IMR-90 (cell line): Measurements from ENCODE around the gene GPR89A. TPM values are rescaled to one million over a fixed set of nuclear protein-coding genes. Genes with fewer than 3 reads are reported as not detected.
A peak's percentile ranks its signal among the peaks of the same experiment; 100 is the strongest.

Experiments used
- ATAC-seq: fragments of 200-7000 bp; cut with Tn5 transposase; 2 replicates; pipeline ENCODE4 v1.9.1; 2020; ENCODE audit warnings: low read depth, mild to moderate bottlenecking, moderate library complexity
- BruUV-seq: library from RNA; stranded (reverse); fragments of 400-500 nt; replicated peaks from 2 replicates; lab custom pipeline; 2021; lab: Mats Ljungman, UMichigan
- CTCF ChIA-PET: fragments of 300-600 bp; formaldehyde crosslinking; extraction: SDS; loops from one replicate; lab custom pipeline; 2021; ENCODE audit warnings: antibody characterized with exemption; lab: Yijun Ruan, JAX
- POLR2A ChIA-PET: fragments of 300-600 bp; sonication (Branson Sonifier 250); formaldehyde crosslinking; loops from one replicate; lab custom pipeline; 2022; ENCODE audit warnings: antibody characterized with exemption; ENCODE audit not compliant: unreplicated experiment; lab: Charles Lee
- DNase-seq: peaks from one replicate; pipeline ENCODE4 v3.0.0; 2013
- H2AFZ ChIP-seq: replicated peaks from 2 replicates; pipeline ENCODE3; 2013; ENCODE audit warnings: low read length, mild to moderate bottlenecking; ENCODE audit not compliant: poor library complexity
- H2AK5ac ChIP-seq: 2 replicates; pipeline ENCODE4 v1.6.1; 2013; ENCODE audit warnings: low read depth, low read length, inconsistent platforms
- H2AK9ac ChIP-seq: replicated peaks from 2 replicates; pipeline ENCODE3; 2013; ENCODE audit warnings: mild to moderate bottlenecking, low read depth, low read length, moderate library complexity; ENCODE audit not compliant: poor library complexity
- H2BK120ac ChIP-seq: 2 replicates; pipeline ENCODE4 v1.6.1; 2013; ENCODE audit warnings: low read depth, low read length, inconsistent platforms
- H2BK15ac ChIP-seq: 3 replicates; pipeline ENCODE4 v1.6.1; 2013; ENCODE audit warnings: low read depth, low read length, inconsistent platforms
- H2BK20ac ChIP-seq: 2 replicates; pipeline ENCODE4 v1.6.1; 2013; ENCODE audit warnings: low read depth, mild to moderate bottlenecking, inconsistent platforms, low read length, moderate library complexity
- H2BK5ac ChIP-seq: 2 replicates; pipeline ENCODE4 v1.6.1; 2013; ENCODE audit warnings: mild to moderate bottlenecking, low read depth, low read length, inconsistent platforms; ENCODE audit not compliant: poor library complexity, severe bottlenecking
- H3K14ac ChIP-seq: replicated peaks from 2 replicates; pipeline ENCODE4 v1.6.1; 2013; ENCODE audit warnings: low read depth, low read length, inconsistent platforms
- H3K18ac ChIP-seq: 2 replicates; pipeline ENCODE4 v1.6.1; 2013; ENCODE audit warnings: low read depth, low read length, control low read depth
- H3K23ac ChIP-seq: 2 replicates; pipeline ENCODE4 v1.6.1; 2013; ENCODE audit warnings: low read depth, low read length, inconsistent platforms
- H3K27ac ChIP-seq: 2 replicates; pipeline ENCODE4 v1.5.1; 2013; ENCODE audit warnings: mild to moderate bottlenecking, control low read depth, low read length; ENCODE audit not compliant: insufficient read depth
- H3K27me3 ChIP-seq: 2 replicates; pipeline ENCODE4 v1.6.1; 2013; ENCODE audit warnings: low read length; ENCODE audit not compliant: control insufficient read depth, insufficient read depth
- H3K36me3 ChIP-seq: 2 replicates; pipeline ENCODE4 v1.6.1; 2013; ENCODE audit warnings: low read length, mixed read lengths; ENCODE audit not compliant: control insufficient read depth, insufficient read depth
- H3K4ac ChIP-seq: 2 replicates; pipeline ENCODE4 v1.6.1; 2013; ENCODE audit warnings: low read depth, low read length, inconsistent platforms
- H3K4me1 ChIP-seq: 2 replicates; pipeline ENCODE4 v1.6.1; 2013; ENCODE audit warnings: low read length, mixed read lengths; ENCODE audit not compliant: control insufficient read depth, insufficient read depth
- H3K4me2 ChIP-seq: 2 replicates; pipeline ENCODE4 v1.6.1; 2013; ENCODE audit warnings: low read depth, mild to moderate bottlenecking, control low read depth, low read length, moderate library complexity
- H3K4me3 ChIP-seq: 2 replicates; pipeline ENCODE4 v1.5.1; 2013; ENCODE audit warnings: low read depth, mild to moderate bottlenecking, control low read depth, low read length, moderate library complexity; ENCODE audit not compliant: insufficient read depth
- H3K56ac ChIP-seq: 2 replicates; pipeline ENCODE4 v1.6.1; 2013; ENCODE audit warnings: low read length, inconsistent platforms; ENCODE audit not compliant: insufficient read depth; ENCODE audit errors: extremely low read depth
- H3K79me1 ChIP-seq, 2 experiments: 2 replicates each; pipeline ENCODE4 v1.6.1; 2013; ENCODE audit warnings: low read length in 2 of 2, inconsistent platforms in 1 of 2, low read depth in 1 of 2
- H3K9ac ChIP-seq: 2 replicates; pipeline ENCODE4 v1.6.1; 2013; ENCODE audit warnings: low read depth, low read length, control low read depth
- H3K9me1 ChIP-seq: 2 replicates; pipeline ENCODE4 v1.6.1; 2013; ENCODE audit warnings: low read length, inconsistent platforms; ENCODE audit not compliant: insufficient read depth
- H3K9me3 ChIP-seq: 2 replicates; pipeline ENCODE4 v1.6.1; 2013; ENCODE audit warnings: low read length; ENCODE audit not compliant: control insufficient read depth, insufficient read depth
- H4K20me1 ChIP-seq: 2 replicates; pipeline ENCODE4 v1.6.1; 2013; ENCODE audit warnings: low read length, inconsistent platforms; ENCODE audit not compliant: insufficient read depth
- H4K5ac ChIP-seq: 2 replicates; pipeline ENCODE4 v1.6.1; 2013; ENCODE audit warnings: mild to moderate bottlenecking, low read depth, low read length, control low read depth
- H4K8ac ChIP-seq, 2 experiments: 2 replicates each; pipeline ENCODE4 v1.6.1; 2013; ENCODE audit warnings: low read depth in 2 of 2, low read length in 2 of 2, control low read depth in 1 of 2, inconsistent platforms in 1 of 2
- H4K91ac ChIP-seq: 2 replicates; pipeline ENCODE4 v1.6.1; 2013; ENCODE audit warnings: low read depth, low read length, inconsistent platforms; ENCODE audit not compliant: insufficient read depth
- CEBPB ChIP-seq: IDR thresholded peaks from 2 replicates; pipeline ENCODE4 v1.6.1; 2012; ENCODE audit warnings: low read depth, low read length, improper control_type of control experiment
- FOS ChIP-seq: fragments of 150-350 bp; IDR thresholded peaks from 2 replicates; pipeline ENCODE4 v1.6.1; 2016; ENCODE audit warnings: low read depth, low read length
- MAZ ChIP-seq: IDR thresholded peaks from 2 replicates; pipeline ENCODE4 v1.6.1; 2012; ENCODE audit warnings: low read depth, mild to moderate bottlenecking, low read length, improper control_type of control experiment, moderate library complexity, borderline replicate concordance
- NFE2L2 ChIP-seq: fragments of 150-350 bp; IDR thresholded peaks from 2 replicates; pipeline ENCODE4 v1.6.1; 2016; ENCODE audit warnings: low read depth, mild to moderate bottlenecking, low read length
- POLR2A ChIP-seq: IDR thresholded peaks from 2 replicates; pipeline ENCODE4 v1.6.1; 2012; ENCODE audit warnings: mild to moderate bottlenecking, low read depth, low read length
- RAD21 ChIP-seq: IDR thresholded peaks from 2 replicates; pipeline ENCODE4 v1.6.1; 2012; ENCODE audit warnings: low read length, improper control_type of control experiment
- RCOR1 ChIP-seq: IDR thresholded peaks from 2 replicates; pipeline ENCODE4 v1.6.1; 2012; ENCODE audit warnings: mild to moderate bottlenecking, low read length, improper control_type of control experiment; ENCODE audit not compliant: insufficient replicate concordance
- WGBS, 2 experiments: methylation state at CpG; one replicate each; pipeline versions ENCODE4 v1.1.5 to v1.1.7; 2013; ENCODE audit warnings: missing lambda C conversion rate in 2 of 2; ENCODE audit not compliant: insufficient read length in 1 of 2; ENCODE audit errors: extremely low coverage in 2 of 2; 5-methylcytosine and 5-hydroxymethylcytosine counted together
- dilution Hi-C: fragments of 300-500 bp; cut with HindIII; formaldehyde crosslinking; loops from one replicate; pipeline ENCODE4 v1.14.3; 2018; ENCODE audit warnings: low sequenced_read_pairs; ENCODE audit not compliant: unreplicated experiment
- in situ Hi-C: fragments of 300-500 bp; cut with MboI; formaldehyde crosslinking; loops from 3 replicates; pipeline ENCODE4 v1.14.3; 2019; ENCODE audit warnings: low sequenced_read_pairs, inconsistent platforms, mixed read lengths
- intact Hi-C: fragments of 100-400 bp; cut with micrococcal nuclease; formaldehyde crosslinking; loops from 2 replicates; pipeline ENCODE4 v1.10.0; 2022
- polyA plus RNA-seq, 3 experiments: library from polyadenylated mRNA; depleted of rRNA; stranded (reverse); fragments of >200 nt; gene quantifications; 2 replicates each; pipeline ENCODE4 v1.2.3, GENCODE V29; 2012; ENCODE audit warnings: low replicate concordance in 1 of 3
- total RNA-seq: library from RNA; depleted of rRNA; stranded (reverse); fragments of >200 nt; gene quantifications from 2 replicates; pipeline ENCODE4 v1.2.3, GENCODE V29; 2012
- TF ChIP-seq, protein P1 (sequence below): fragments of 150-350 bp; IDR thresholded peaks from 2 replicates; pipeline ENCODE4 v1.6.1; 2016; ENCODE audit warnings: low read depth, mild to moderate bottlenecking, low read length, moderate library complexity, borderline replicate concordance
- TF ChIP-seq, protein P2 (sequence below): conservative IDR thresholded peaks from 2 replicates; pipeline ENCODE4 v1.5.1; 2012; ENCODE audit warnings: mild to moderate bottlenecking, low read depth, low read length, improper control_type of control experiment
- TF ChIP-seq, protein P3 (sequence below): fragments of 150-350 bp; IDR thresholded peaks from 2 replicates; pipeline ENCODE4 v1.6.1; 2017; ENCODE audit warnings: mild to moderate bottlenecking, antibody characterized with exemption, low read length, low read depth

GPR89A gene
- total and polyA plus RNA-seq, 2 of the 4 experiments (the other 2 are of a cell fraction): 13.5 to 29.0 TPM

DNA sequence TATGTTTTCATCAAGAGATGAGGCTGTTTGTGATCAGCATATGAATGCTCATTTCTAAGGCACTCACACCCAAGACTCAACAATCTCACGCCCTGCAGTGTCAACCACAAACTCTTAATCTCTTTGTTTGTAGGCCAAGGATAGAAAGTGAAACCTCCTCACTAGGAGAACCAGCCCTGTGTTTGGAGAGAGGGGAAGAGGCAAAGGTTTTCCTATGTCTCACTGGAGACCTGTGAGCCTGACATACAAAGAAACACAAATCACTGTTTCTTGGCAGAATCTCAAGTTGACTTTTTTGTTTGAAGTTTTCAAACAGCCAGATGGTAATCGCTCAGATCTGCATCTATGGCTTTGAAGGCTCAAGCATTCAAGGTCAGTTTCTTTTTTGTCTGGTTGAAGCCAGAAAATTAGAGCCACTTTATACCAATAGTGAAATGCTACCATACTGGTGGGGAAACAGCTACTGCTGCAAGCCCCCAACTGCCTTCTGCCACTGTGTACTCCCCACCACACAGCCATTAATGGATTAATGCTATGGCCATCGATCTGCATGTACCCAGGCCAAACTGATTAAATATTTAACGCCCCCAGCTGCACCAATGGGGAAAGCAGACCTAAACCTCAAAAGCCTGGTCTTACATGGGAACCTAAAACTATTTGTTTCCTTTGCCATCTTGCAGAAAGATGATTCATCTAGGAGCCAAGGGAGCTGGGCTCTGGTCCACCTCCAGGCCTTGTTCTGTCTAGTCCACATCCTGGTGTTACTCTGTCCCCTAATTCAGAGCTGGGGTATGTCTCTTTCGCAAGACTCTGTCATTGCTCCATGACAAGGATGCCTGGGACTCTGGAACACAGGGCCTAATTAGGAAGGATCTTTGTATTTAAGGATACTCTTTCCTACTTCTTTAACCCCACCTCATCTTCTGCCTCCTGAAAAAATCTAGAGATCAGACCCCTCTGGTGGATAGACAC lies 83.1 kb downstream of the GPR89A start:
- no TSS peak for BruUV-seq
- Histone ChIP-seq H2AK5ac (no peak overlapping the region), H2AFZ (peak overlapping the region; percentile 23), H3K27me3 (no peaks in the 10 kb centered on the region), H3K36me3 (no peaks in the 10 kb centered on the region), H4K20me1 (no peaks in the 10 kb centered on the region), H2BK5ac (peak overlapping the region; percentile 76), H3K9me3 (no peaks in the 10 kb centered on the region), H4K5ac (peak overlapping the region; percentile 18; the same call in 1 of the 2 replicates), H3K9ac (peak overlapping the region; percentile 12; the same call in 1 of the 2 replicates), H2BK120ac (peak overlapping the region; percentile 28; the same call in 1 of the 2 replicates), H3K79me1 (0 out of 4 replicates have a peak, but pooled peaks cover 0 to 3% of the 10 kb centered on the region in 2 experiments), H3K4ac (peak overlapping the region; percentile 75; the same call in 1 of the 2 replicates), H4K8ac (peak overlapping the region in 1 of 2 experiments; percentile 45; a peak in 2 of 4 replicates), H3K23ac (peak overlapping the region; percentile 8), H3K18ac (peak overlapping the region; percentile 40; the same call in 1 of the 2 replicates), H3K56ac (no peak overlapping the region), H2BK15ac (no peak overlapping the region), H4K91ac (no peak overlapping the region), H2AK9ac (no peak overlapping the region), H3K9me1 (peaks cover 7% of the 10 kb centered on the region), H3K27ac (peak overlapping the region; percentile 36; the same call in 1 of the 2 replicates), H2BK20ac (peak overlapping the region; percentile 5; the same call in 1 of the 2 replicates), H3K4me2 (peak overlapping the region; percentile 74), H3K14ac (peak overlapping the region; percentile 89), H3K4me1 (peaks cover 10% of the 10 kb centered on the region; the same call in 1 of the 2 replicates), H3K4me3 (no peak overlapping the region)
- DNase-seq (peak; percentile 82), ATAC-seq (peak; percentile 80)
- in situ Hi-C loops: no loop called here
- intact Hi-C loops: no loop called here
- WGBS, 2 experiments: 100% methylated on average over 1 of the region's 5 CpGs; no CpG with 5 or more reads in 1 of the 2 experiments
- peak; percentile 39; the same call in 1 of the 2 replicates for TF ChIP-seq FOS
- TF ChIP-seq, protein P1, sequence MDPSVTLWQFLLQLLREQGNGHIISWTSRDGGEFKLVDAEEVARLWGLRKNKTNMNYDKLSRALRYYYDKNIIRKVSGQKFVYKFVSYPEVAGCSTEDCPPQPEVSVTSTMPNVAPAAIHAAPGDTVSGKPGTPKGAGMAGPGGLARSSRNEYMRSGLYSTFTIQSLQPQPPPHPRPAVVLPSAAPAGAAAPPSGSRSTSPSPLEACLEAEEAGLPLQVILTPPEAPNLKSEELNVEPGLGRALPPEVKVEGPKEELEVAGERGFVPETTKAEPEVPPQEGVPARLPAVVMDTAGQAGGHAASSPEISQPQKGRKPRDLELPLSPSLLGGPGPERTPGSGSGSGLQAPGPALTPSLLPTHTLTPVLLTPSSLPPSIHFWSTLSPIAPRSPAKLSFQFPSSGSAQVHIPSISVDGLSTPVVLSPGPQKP: no peak
- TF ChIP-seq, protein P2, sequence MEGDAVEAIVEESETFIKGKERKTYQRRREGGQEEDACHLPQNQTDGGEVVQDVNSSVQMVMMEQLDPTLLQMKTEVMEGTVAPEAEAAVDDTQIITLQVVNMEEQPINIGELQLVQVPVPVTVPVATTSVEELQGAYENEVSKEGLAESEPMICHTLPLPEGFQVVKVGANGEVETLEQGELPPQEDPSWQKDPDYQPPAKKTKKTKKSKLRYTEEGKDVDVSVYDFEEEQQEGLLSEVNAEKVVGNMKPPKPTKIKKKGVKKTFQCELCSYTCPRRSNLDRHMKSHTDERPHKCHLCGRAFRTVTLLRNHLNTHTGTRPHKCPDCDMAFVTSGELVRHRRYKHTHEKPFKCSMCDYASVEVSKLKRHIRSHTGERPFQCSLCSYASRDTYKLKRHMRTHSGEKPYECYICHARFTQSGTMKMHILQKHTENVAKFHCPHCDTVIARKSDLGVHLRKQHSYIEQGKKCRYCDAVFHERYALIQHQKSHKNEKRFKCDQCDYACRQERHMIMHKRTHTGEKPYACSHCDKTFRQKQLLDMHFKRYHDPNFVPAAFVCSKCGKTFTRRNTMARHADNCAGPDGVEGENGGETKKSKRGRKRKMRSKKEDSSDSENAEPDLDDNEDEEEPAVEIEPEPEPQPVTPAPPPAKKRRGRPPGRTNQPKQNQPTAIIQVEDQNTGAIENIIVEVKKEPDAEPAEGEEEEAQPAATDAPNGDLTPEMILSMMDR: no peak
- TF ChIP-seq, protein P3, sequence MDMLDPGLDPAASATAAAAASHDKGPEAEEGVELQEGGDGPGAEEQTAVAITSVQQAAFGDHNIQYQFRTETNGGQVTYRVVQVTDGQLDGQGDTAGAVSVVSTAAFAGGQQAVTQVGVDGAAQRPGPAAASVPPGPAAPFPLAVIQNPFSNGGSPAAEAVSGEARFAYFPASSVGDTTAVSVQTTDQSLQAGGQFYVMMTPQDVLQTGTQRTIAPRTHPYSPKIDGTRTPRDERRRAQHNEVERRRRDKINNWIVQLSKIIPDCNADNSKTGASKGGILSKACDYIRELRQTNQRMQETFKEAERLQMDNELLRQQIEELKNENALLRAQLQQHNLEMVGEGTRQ: no peak
- 0 out of 2 replicates have a peak, but pooled peaks have one; percentile 23 for TF ChIP-seq MAZ
- no peak for TF ChIP-seq NFE2L2
- TF ChIP-seq POLR2A: no peak
- TF ChIP-seq CEBPB: peak; percentile 97
- no peak for TF ChIP-seq RAD21
- no peak for TF ChIP-seq RCOR1
- ChIA-PET CTCF (no interaction called here), POLR2A (no interaction called here)
- dilution Hi-C loops: no loop called here
